SU-DHL-6 (cell line): ENCODE data around the gene SLC38A8.

Source experiments
- EZH2phosphoT487 ChIP-seq: fragments of 200-600 bp; sonication (generic), shearing (Covaris generic); conservative IDR thresholded peaks from 2 replicates; pipeline ENCODE4 v1.6.1; 2018; ENCODE audit warnings: mild to moderate bottlenecking, antibody characterized with exemption, low read length, moderate library complexity, mixed read lengths
- TF ChIP-seq, protein P1 (sequence below): fragments of 200-600 bp; sonication (generic); IDR thresholded peaks from one replicate; pipeline ENCODE4 v1.5.1; 2017; ENCODE audit warnings: antibody characterized with exemption, mild to moderate bottlenecking, low read length, moderate library complexity; ENCODE audit not compliant: insufficient read depth, poor library complexity, severe bottlenecking

DNA sequence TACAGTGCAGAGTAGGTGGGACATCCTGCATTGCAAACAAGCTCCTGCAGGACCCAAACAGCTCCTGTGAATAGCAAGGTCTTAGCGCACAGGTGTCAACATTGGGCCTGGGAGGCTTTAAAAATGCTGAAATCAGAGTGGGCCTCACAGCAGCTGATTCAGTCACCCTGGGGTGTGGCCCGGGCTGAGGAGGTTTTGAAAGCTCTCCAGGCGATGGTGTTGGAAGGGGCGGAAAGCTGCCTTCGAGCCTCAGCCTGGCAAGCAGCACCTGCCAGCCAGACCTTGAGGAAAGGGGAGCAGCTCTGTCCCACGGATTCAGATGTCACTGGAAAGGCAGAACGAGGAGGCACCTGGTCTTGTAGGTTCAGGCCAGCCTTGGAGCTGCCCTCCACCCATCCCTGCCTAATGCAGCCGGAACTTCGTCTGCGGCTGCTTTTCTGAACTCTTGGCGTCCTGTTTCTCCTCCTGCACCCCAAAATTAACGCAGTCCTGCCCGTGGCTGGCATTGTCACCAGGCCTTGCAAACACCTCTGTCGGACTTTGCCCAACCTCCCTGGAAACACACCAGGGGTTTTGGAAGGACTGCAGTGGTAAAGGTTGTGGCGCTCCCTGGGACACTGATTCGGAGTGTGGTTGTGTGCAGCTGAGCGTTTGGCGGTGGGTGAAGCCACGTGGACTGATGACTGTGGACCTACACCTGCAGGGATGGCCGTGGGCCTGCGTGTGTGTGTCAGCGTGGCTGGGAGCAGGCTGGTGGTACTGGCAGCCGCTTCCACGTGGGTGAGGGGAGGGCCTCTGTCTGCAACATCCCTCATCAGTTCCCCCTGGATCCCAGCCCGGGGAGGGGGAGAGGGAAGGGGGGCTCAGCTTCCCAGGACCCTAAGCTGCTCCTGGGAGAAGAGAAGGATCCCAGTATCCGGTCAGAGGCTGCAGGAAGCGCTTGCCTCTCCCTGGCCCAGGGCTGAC, 71.1 kb downstream of the SLC38A8 start:
- TF ChIP-seq, protein P1, sequence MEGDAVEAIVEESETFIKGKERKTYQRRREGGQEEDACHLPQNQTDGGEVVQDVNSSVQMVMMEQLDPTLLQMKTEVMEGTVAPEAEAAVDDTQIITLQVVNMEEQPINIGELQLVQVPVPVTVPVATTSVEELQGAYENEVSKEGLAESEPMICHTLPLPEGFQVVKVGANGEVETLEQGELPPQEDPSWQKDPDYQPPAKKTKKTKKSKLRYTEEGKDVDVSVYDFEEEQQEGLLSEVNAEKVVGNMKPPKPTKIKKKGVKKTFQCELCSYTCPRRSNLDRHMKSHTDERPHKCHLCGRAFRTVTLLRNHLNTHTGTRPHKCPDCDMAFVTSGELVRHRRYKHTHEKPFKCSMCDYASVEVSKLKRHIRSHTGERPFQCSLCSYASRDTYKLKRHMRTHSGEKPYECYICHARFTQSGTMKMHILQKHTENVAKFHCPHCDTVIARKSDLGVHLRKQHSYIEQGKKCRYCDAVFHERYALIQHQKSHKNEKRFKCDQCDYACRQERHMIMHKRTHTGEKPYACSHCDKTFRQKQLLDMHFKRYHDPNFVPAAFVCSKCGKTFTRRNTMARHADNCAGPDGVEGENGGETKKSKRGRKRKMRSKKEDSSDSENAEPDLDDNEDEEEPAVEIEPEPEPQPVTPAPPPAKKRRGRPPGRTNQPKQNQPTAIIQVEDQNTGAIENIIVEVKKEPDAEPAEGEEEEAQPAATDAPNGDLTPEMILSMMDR: no peak
- TF ChIP-seq EZH2phosphoT487: no peak
